MM.1S (cell line): ENCODE results near the gene NAA15.
A peak's percentile ranks its signal among the peaks of the same experiment; 100 is the strongest.

Experiments
- DNase-seq: peaks from one replicate; pipeline ENCODE4 v3.0.0-alpha.2; 2015
- H2AFZ ChIP-seq: fragments of 300-600 bp; sonication (generic); 2 replicates; pipeline ENCODE4 v1.6.0; 2016; ENCODE audit warnings: antibody characterized with exemption, low read length
- H3F3A ChIP-seq: fragments of 300-600 bp; sonication (generic); 2 replicates; pipeline ENCODE4 v1.6.1; 2016; ENCODE audit warnings: mild to moderate bottlenecking, antibody characterized with exemption, low read length, moderate library complexity, mixed read lengths; ENCODE audit not compliant: insufficient read depth
- H3K27ac ChIP-seq: fragments of 300-600 bp; sonication (generic); 2 replicates; pipeline ENCODE4 v1.5.1; 2016; ENCODE audit warnings: mild to moderate bottlenecking, low read length
- H3K27me3 ChIP-seq: fragments of 300-600 bp; sonication (generic); replicated peaks from 2 replicates; pipeline ENCODE4 v1.6.0; 2016; ENCODE audit warnings: low read length; ENCODE audit not compliant: insufficient read depth
- H3K36me3 ChIP-seq: fragments of 300-600 bp; sonication (generic); replicated peaks from 2 replicates; pipeline ENCODE4 v1.6.1; 2016; ENCODE audit warnings: mild to moderate bottlenecking, low read length, mixed read lengths; ENCODE audit not compliant: insufficient read depth
- H3K4me1 ChIP-seq: fragments of 300-600 bp; sonication (generic); 2 replicates; pipeline ENCODE4 v1.6.1; 2016; ENCODE audit warnings: low read length, mixed read lengths
- H3K4me2 ChIP-seq: fragments of 300-600 bp; sonication (generic); 2 replicates; pipeline ENCODE4 v1.6.0; 2016; ENCODE audit warnings: low read depth, low read length
- H3K4me3 ChIP-seq: fragments of 300-600 bp; sonication (generic); 2 replicates; pipeline ENCODE4 v1.5.1; 2016; ENCODE audit warnings: low read length, mixed read lengths
- H3K79me2 ChIP-seq: fragments of 300-600 bp; sonication (generic); 2 replicates; pipeline ENCODE4 v1.6.1; 2016; ENCODE audit warnings: mixed run types, low read length, mixed read lengths
- H3K9ac ChIP-seq: fragments of 300-600 bp; sonication (generic); 2 replicates; pipeline ENCODE4 v1.6.1; 2016; ENCODE audit warnings: low read length, mixed read lengths
- H3K9me2 ChIP-seq: fragments of 300-600 bp; sonication (generic); replicated peaks from 2 replicates; pipeline ENCODE4 v1.6.1; 2016; ENCODE audit warnings: mild to moderate bottlenecking, low read length, mixed read lengths; ENCODE audit not compliant: insufficient read depth
- H3K9me3 ChIP-seq: fragments of 300-600 bp; sonication (generic); replicated peaks from 2 replicates; pipeline ENCODE4 v1.6.1; 2016; ENCODE audit warnings: mild to moderate bottlenecking, low read length, mixed read lengths; ENCODE audit not compliant: insufficient read depth
- H4K20me1 ChIP-seq: fragments of 300-600 bp; sonication (generic); 2 replicates; pipeline ENCODE4 v1.6.1; 2016; ENCODE audit warnings: mild to moderate bottlenecking, low read length, moderate library complexity, mixed read lengths; ENCODE audit not compliant: insufficient read depth
- CTCF ChIP-seq: fragments of 300-600 bp; sonication (generic); IDR thresholded peaks from 2 replicates; pipeline ENCODE4 v1.5.1; 2016; ENCODE audit warnings: antibody characterized with exemption, low read length, mixed read lengths
- EZH2 ChIP-seq: fragments of 300-600 bp; sonication (generic); optimal IDR thresholded peaks from 2 replicates; pipeline ENCODE3; 2017; ENCODE audit warnings: low read depth, mild to moderate bottlenecking, antibody characterized with exemption, low read length, mixed read lengths
- EZH2phosphoT487 ChIP-seq: fragments of 300-600 bp; sonication (generic); IDR thresholded peaks from 2 replicates; pipeline ENCODE4 v1.6.1; 2018; ENCODE audit warnings: antibody characterized with exemption, low read length

NAA15 gene

GRCh38 chr4:139297001-139297410 lies 4.3 kb upstream of the NAA15 start:
- Histone ChIP-seq H3K36me3 (no peaks in the 10 kb centered on the region), H3K4me3 (no peak overlapping the region), H4K20me1 (no peaks in the 10 kb centered on the region), H3K9ac (no peak overlapping the region), H3K4me1 (peaks cover 22% of the 10 kb centered on the region), H2AFZ (no peak overlapping the region), H3F3A (peaks cover 31% of the 10 kb centered on the region), H3K79me2 (peaks cover 58% of the 10 kb centered on the region), H3K27me3 (no peaks in the 10 kb centered on the region), H3K27ac (peak overlapping the region; percentile 22; the same call in 1 of the 2 replicates), H3K9me3 (no peaks in the 10 kb centered on the region), H3K4me2 (peak overlapping the region; percentile 93), H3K9me2 (no peaks in the 10 kb centered on the region)
- no peak for TF ChIP-seq CTCF
- DNase-seq = peak; percentile 69

GRCh38 chr4:139299536-139299935 lies 1.8 kb upstream of the NAA15 start:
- Histone ChIP-seq H3K79me2 (peaks cover 71% of the 10 kb centered on the region), H2AFZ (no peak overlapping the region)

GRCh38 chr4:139300431-139301112 lies 733 bp upstream of the NAA15 start:
- H3K4me2 ChIP-seq = peak overlapping the region; percentile 61
- no peak for DNase-seq
- H3K9ac ChIP-seq = peak overlapping the region; percentile 92
- H3F3A ChIP-seq = peaks cover 37% of the 10 kb centered on the region
- TF ChIP-seq CTCF = no peak; the same call in 1 of the 2 replicates
- no peak for TF ChIP-seq EZH2phosphoT487
- TF ChIP-seq EZH2 = no peak
- peak overlapping the region; percentile 88 for H2AFZ ChIP-seq
- H3K9me3 ChIP-seq = no peaks in the 10 kb centered on the region
- H3K27me3 ChIP-seq = no peaks in the 10 kb centered on the region
- peak overlapping the region; percentile 82 for H3K27ac ChIP-seq
- peaks cover 29% of the 10 kb centered on the region for H3K4me1 ChIP-seq
- peaks cover 16% of the 10 kb centered on the region for H4K20me1 ChIP-seq
- peaks cover 72% of the 10 kb centered on the region for H3K79me2 ChIP-seq
- H3K4me3 ChIP-seq = peak overlapping the region; percentile 95
- H3K36me3 ChIP-seq = no peaks in the 10 kb centered on the region
- H3K9me2 ChIP-seq = no peaks in the 10 kb centered on the region

More at GRCh38 chr4:139299536-139299935, 1.8 kb upstream of the NAA15 start:
- DNase-seq = no peak
- H3K4me1 ChIP-seq = peaks cover 29% of the 10 kb centered on the region
- peak overlapping the region; percentile 92; the same call in 1 of the 2 replicates for H3K9ac ChIP-seq
- no peak for TF ChIP-seq EZH2
- TF ChIP-seq EZH2phosphoT487 = no peak
- TF ChIP-seq CTCF = no peak
- no peak overlapping the region for H3K27ac ChIP-seq
- no peaks in the 10 kb centered on the region for H3K36me3 ChIP-seq
- peak overlapping the region; percentile 61 for H3K4me2 ChIP-seq
- H4K20me1 ChIP-seq = peaks cover 6% of the 10 kb centered on the region; the same call in 1 of the 2 replicates
- peaks cover 37% of the 10 kb centered on the region for H3F3A ChIP-seq
- no peaks in the 10 kb centered on the region for H3K9me2 ChIP-seq
- no peaks in the 10 kb centered on the region for H3K9me3 ChIP-seq
- no peaks in the 10 kb centered on the region for H3K27me3 ChIP-seq
- peak overlapping the region; percentile 95 for H3K4me3 ChIP-seq
